Tibial nerve (tissue), 4 donors: ENCODE measurements around the gene TAB2.

Source experiments
- CTCF ChIP-seq, 5 experiments: fragments of 200-600 bp in 3 of 5; fragments of 450-650 bp in 2 of 5; sonication (generic) in 3 of 5; IDR thresholded peaks; one replicate each; pipeline ENCODE4 v1.5.1; 2016 to 2019; ENCODE audit warnings: antibody characterized with exemption in 5 of 5, mild to moderate bottlenecking in 3 of 5, moderate library complexity in 2 of 5
- EP300 ChIP-seq, 2 donors: sonication (generic); formaldehyde crosslinking; IDR thresholded peaks; one replicate each; pipeline ENCODE4 v1.6.1; 2017; ENCODE audit warnings: antibody characterized with exemption in 2 of 2, mild to moderate bottlenecking in 1 of 2

- no peak for TF ChIP-seq CTCF (IDR thresholded peaks at IDR 0.05)
- no peak for TF ChIP-seq EP300 (IDR thresholded peaks at IDR 0.05)
These were observed 6.2 kb upstream of the TAB2 start for GRCh38 chr6:149311293-149311692.
